Measurements from ENCODE around the gene CARD10. TPM values are rescaled to one million over a fixed set of nuclear protein-coding genes. Genes with fewer than 3 reads are reported as not detected.
"Not testable (repeated sequence)": the region's sequence is repeated elsewhere in the genome, so short reads cannot be mapped to it uniquely, and the experiment has no call there.

The CARD10 gene
- total RNA-seq, 2 experiments from 2014 or later: 0.09 to 0.18 TPM

- H3K4me1 Mint-ChIP-seq (ENCODE audit: low read depth): peaks cover 5% of the 10 kb centered on the region
- H3K36me3 Mint-ChIP-seq (ENCODE audit: low read depth): peaks cover 36% of the 10 kb centered on the region
- H3K4me3 Mint-ChIP-seq: no peak overlapping the region
- no peaks in the 10 kb centered on the region for H3K9me3 Mint-ChIP-seq
- ATAC-seq (no peak), DNase-seq (no peak)
- ChIA-PET POLR2A (interaction anchor here (0.9 to 1.0 kb wide), 2 partner anchors 13 to 36 kb away, joined by 3 to 5 read pairs; no protein-coding TSS in a partner anchor), CTCF (interaction anchor here (1.4 kb wide), 1 partner anchor 153 kb away, joined by 3 read pairs; no protein-coding TSS in a partner anchor)
- H3K27ac Mint-ChIP-seq: no peak overlapping the region
- intact Hi-C loops (cut with micrococcal nuclease): no loop called here
- TF ChIP-seq CTCF (IDR thresholded peaks at IDR 0.05): no peak
- no peaks in the 10 kb centered on the region for H3K27me3 Mint-ChIP-seq
Measured at GRCh38 chr22:37469416-37470086, 49.7 kb downstream of the CARD10 start.

GRCh38 chr22:37468201-37468695, 51.0 kb downstream of the CARD10 start:
- H3K27me3 Mint-ChIP-seq; CTCF ChIA-PET; ATAC-seq; DNase-seq; H3K4me1 Mint-ChIP-seq (ENCODE audit: low read depth); POLR2A ChIA-PET; H3K9me3 Mint-ChIP-seq; H3K4me3 Mint-ChIP-seq; H3K27ac Mint-ChIP-seq; intact Hi-C loops (cut with micrococcal nuclease): not testable (repeated sequence)
- H3K36me3 Mint-ChIP-seq (ENCODE audit: low read depth): peaks cover 34% of the 10 kb centered on the region

GRCh38 chr22:37467391-37467955, 51.7 kb downstream of the CARD10 start:
- POLR2A ChIA-PET: no interaction called here
- DNase-seq (no peak), ATAC-seq (no peak)
- H3K9me3 Mint-ChIP-seq: no peaks in the 10 kb centered on the region
- CTCF ChIA-PET: interaction anchor here (1.0 kb wide), 1 partner anchor 25 kb away, joined by 3 read pairs; no protein-coding TSS in a partner anchor
- no peaks in the 10 kb centered on the region for H3K27me3 Mint-ChIP-seq
- no peak for TF ChIP-seq CTCF (IDR thresholded peaks at IDR 0.05)
- intact Hi-C loops (cut with micrococcal nuclease): no loop called here
- no peak overlapping the region for H3K4me3 Mint-ChIP-seq
- peaks cover 9% of the 10 kb centered on the region for H3K4me1 Mint-ChIP-seq (ENCODE audit: low read depth)
- peaks cover 26% of the 10 kb centered on the region for H3K36me3 Mint-ChIP-seq (ENCODE audit: low read depth)
- no peak overlapping the region for H3K27ac Mint-ChIP-seq

GRCh38 chr22:37464181-37464580, 55.0 kb downstream of the CARD10 start:
- ATAC-seq (no peak), DNase-seq (no peak)
- no peaks in the 10 kb centered on the region for H3K27me3 Mint-ChIP-seq
- H3K9me3 Mint-ChIP-seq: no peaks in the 10 kb centered on the region
- ChIA-PET POLR2A (no interaction called here), CTCF (interaction anchor here (0.6 kb wide), 1 partner anchor 35 kb away, joined by 3 read pairs; no protein-coding TSS in a partner anchor)
- intact Hi-C loops (cut with micrococcal nuclease): no loop called here
- H3K27ac Mint-ChIP-seq: peak overlapping the region; percentile 14
- peaks cover 14% of the 10 kb centered on the region for H3K36me3 Mint-ChIP-seq (ENCODE audit: low read depth)
- H3K4me3 Mint-ChIP-seq: no peak overlapping the region
- no peak for TF ChIP-seq CTCF (IDR thresholded peaks at IDR 0.05)
- peaks cover 9% of the 10 kb centered on the region for H3K4me1 Mint-ChIP-seq (ENCODE audit: low read depth)

- ChIA-PET CTCF (interaction anchor here (1.2 kb wide), 2 partner anchors 9 to 104 kb away, joined by 3 to 4 read pairs; no protein-coding TSS in a partner anchor), POLR2A (interaction anchor here (0.9 kb wide), 1 partner anchor 147 kb away, joined by 3 read pairs; no protein-coding TSS in a partner anchor)
- peak; percentile 30 for DNase-seq
- Mint-ChIP-seq H3K36me3 (ENCODE audit: low read depth) (peaks cover 13% of the 10 kb centered on the region), H3K9me3 (no peaks in the 10 kb centered on the region), H3K4me1 (ENCODE audit: low read depth) (peaks cover 9% of the 10 kb centered on the region), H3K4me3 (no peak overlapping the region), H3K27me3 (no peaks in the 10 kb centered on the region), H3K27ac (no peak overlapping the region)
- TF ChIP-seq CTCF (IDR thresholded peaks at IDR 0.05): no peak
- intact Hi-C loops (cut with micrococcal nuclease): no loop called here
- ATAC-seq: no peak
Measured at GRCh38 chr22:37462983-37463382, 56.2 kb downstream of the CARD10 start.

Data from activated CD8-positive, alpha-beta T cell treated with anti-CD3 and anti-CD28 coated beads for 36 hours (primary cell).